BLaER1 treated with 17β-estradiol and CSF1 and Interleukin-3, amounts not matched to agents 10 nM and 100 nM (cell line): Measurements from ENCODE around the gene PSAP.
A peak's percentile ranks its signal among the peaks of the same experiment; 100 is the strongest.
"Not testable (repeated sequence)": the region's sequence is repeated elsewhere in the genome, so short reads cannot be mapped to it uniquely, and the experiment has no call there.

Experiments used
- H3K27ac ChIP-seq, 11 experiments: shearing (Covaris generic); formaldehyde crosslinking; 2 replicates each; pipeline ENCODE4 v1.8.1; 2022
- H3K27me3 ChIP-seq, 11 experiments: shearing (Covaris generic); formaldehyde crosslinking; 2 replicates each; pipeline ENCODE4 v1.8.1; 2022
- H3K36me3 ChIP-seq, 11 experiments: shearing (Covaris generic); formaldehyde crosslinking; 2 replicates each; pipeline ENCODE4 v1.8.1; 2022
- H3K4me1 ChIP-seq, 10 experiments: shearing (Covaris generic); formaldehyde crosslinking; 2 replicates each; pipeline ENCODE4 v1.8.1; 2022
- H3K4me2 ChIP-seq, 11 experiments: shearing (Covaris generic); formaldehyde crosslinking; 2 replicates each; pipeline ENCODE4 v1.8.1; 2022
- H3K4me3 ChIP-seq, 10 experiments: shearing (Covaris generic); formaldehyde crosslinking; 2 replicates each; pipeline ENCODE4 v1.8.1; 2022
- H3K9ac ChIP-seq, 11 experiments: shearing (Covaris generic); formaldehyde crosslinking; 2 replicates each; pipeline ENCODE4 v1.8.1; 2022
- H3K9me3 ChIP-seq, 11 experiments: shearing (Covaris generic); formaldehyde crosslinking; replicated peaks in 1 of 11; 2 replicates each; pipeline ENCODE4 v1.8.1; 2022
- H4K20me1 ChIP-seq, 11 experiments: shearing (Covaris generic); formaldehyde crosslinking; 2 replicates each; pipeline ENCODE4 v1.8.1; 2022
- Cebpa-rat ChIP-seq, 11 experiments: shearing (Covaris generic); IDR thresholded peaks; 2 replicates each; pipeline ENCODE4 v1.8.1; 2022

PSAP gene

DNA sequence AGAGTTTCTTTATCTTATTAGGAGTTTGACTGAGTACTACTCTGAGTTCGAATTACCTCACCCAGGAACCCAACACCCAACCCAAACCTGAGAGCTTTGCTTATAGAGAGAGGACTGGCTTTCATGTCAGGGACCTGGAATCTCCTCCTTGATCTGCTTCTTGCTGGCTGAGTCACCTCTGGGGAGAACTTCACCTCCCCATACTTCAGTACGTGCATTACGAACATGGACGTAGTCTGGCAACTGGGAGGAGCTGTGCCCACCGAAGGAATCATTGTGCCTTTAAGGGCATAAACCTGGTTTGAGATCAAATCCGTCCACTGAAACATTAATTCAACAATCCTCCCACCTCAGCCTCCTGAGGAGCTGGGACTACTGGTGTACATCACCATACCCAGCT, 12.2 kb upstream of the PSAP start:
- no peak for TF ChIP-seq Cebpa-rat (IDR thresholded peaks at IDR 0.05)
- 0 out of 22 replicates have a peak overlapping the region, but pooled peaks of 1 of the 11 experiments have one; percentile 2 for H3K9ac ChIP-seq
- no peaks in the 10 kb centered on the region for H4K20me1 ChIP-seq
- H3K4me2 ChIP-seq, result peak overlapping the region in 6 of 11 experiments; percentile 9 to 89 (median 80); a peak in 7 of 22 replicates
- no peaks in the 10 kb centered on the region for H3K27me3 ChIP-seq
- peak overlapping the region in 8 of 11 experiments; percentile 84 to 94 (median 90); a peak in 16 of 22 replicates for H3K27ac ChIP-seq
- no peaks in the 10 kb centered on the region for H3K36me3 ChIP-seq
- peaks cover 52 to 100% (median 99%) of the 10 kb centered on the region in 10 experiments for H3K4me1 ChIP-seq
- H3K9me3 ChIP-seq, result no peaks in the 10 kb centered on the region
- no peak overlapping the region for H3K4me3 ChIP-seq

DNA sequence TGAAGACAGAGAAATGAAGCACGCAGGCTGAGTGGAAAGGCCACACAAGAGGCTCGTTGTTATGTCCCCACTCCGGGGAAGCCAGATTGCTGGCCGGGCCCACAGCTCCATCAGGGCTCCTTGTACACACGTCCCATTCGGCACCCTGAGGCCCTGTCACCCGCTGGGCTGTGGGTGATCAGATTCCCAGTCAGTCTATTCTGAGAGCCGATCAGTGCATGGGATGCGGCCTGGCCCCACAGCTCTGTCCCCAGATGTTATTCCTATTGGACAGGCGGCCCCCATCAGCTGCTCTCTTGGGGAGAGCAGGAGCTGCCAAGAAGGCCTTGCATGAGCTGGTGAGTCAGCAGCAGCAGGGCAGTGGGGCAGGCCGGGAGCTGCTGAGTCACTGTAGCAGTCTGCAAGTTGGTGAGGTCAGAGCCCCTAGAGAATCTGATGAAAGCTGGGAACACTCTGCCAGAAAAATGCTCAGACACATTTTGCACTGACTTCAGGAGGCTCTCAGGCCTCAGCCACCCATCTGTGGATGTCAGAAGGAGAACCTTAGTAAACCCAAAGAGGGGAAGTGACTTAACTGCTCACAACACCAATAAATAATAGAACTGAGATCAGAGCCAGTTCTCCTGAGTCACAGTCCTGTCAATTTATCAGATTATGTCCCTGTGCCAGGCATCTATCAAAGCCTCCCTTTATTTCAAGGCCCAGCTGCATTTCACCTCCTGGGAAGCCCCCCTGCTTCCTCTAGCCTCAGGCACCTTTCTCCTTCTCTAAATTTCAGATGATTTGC, 9.4 kb upstream of the PSAP start:
- H3K27ac ChIP-seq, result peak overlapping the region; percentile 83 to 94 (median 90)

DNA sequence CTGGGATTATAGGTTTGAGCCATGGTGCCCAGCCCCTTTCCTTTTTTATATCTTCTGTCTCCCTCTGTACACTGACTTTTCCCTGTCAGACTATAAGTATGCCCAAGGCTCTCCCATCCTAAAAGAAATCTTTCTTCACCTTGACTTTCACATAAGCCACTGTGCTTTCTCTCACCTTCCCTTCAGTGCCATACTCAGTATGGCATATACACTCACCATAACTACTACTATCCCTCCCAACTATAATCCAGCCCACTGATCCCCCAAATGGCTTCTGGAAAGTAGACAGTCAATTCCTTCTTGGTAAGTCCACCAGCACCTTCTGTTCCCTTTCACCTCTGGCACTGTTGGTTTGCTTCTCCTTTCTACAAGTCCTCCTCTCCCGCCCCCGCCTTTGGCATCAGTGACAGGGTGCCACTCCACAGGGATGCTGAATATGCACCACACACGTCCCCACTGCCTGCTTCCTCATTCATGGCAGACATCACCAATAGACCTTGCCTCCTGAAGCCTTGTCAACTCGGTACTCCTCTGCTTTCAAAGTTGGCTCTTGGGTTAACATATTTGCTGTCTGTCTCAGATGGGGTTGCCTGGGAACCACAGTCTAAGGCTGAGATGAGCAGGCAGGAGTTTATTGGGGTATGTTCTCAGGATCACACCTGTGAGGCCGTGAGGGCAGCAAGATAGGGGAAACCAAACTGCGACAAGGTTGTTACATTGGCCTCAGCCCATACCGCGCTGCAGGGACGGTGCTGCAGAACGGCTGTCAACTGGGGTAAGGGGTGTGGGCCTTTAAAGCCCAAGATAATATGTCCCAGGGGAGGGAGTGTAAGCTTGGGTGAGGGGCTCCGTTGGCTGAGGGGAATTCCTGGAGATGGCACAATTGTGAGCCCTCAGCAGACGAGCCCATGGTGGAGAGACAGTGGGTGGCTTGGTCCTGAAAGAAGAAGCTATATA, 7.2 kb upstream of the PSAP start:
- H3K9ac ChIP-seq, result peak overlapping the region in 1 of 11 experiments; percentile 27; a peak in 1 of 22 replicates
- H3K36me3 ChIP-seq, result no peaks in the 10 kb centered on the region
- no peaks in the 10 kb centered on the region for H3K27me3 ChIP-seq
- no peaks in the 10 kb centered on the region for H4K20me1 ChIP-seq
- H3K27ac ChIP-seq, result peak overlapping the region in 9 of 11 experiments; percentile 22 to 92 (median 65); a peak in 15 of 22 replicates
- peak overlapping the region; percentile 17 to 89 (median 79); a peak in 18 of 22 replicates for H3K4me2 ChIP-seq
- no peak for TF ChIP-seq Cebpa-rat (IDR thresholded peaks at IDR 0.05)
- no peak overlapping the region for H3K4me3 ChIP-seq
- H3K9me3 ChIP-seq, result no peaks in the 10 kb centered on the region
- peaks cover 30 to 100% (median 85%) of the 10 kb centered on the region in 10 experiments for H3K4me1 ChIP-seq

More for the DNA sequence above, 9.4 kb upstream of the PSAP start:
- no peaks in the 10 kb centered on the region for H3K9me3 ChIP-seq
- peaks cover 36 to 100% (median 90%) of the 10 kb centered on the region in 10 experiments for H3K4me1 ChIP-seq
- peak in 2 of 11 experiments; percentile 23 to 27; a peak in 1 of 22 replicates for TF ChIP-seq Cebpa-rat (IDR thresholded peaks at IDR 0.05)
- no peaks in the 10 kb centered on the region for H3K27me3 ChIP-seq
- peak overlapping the region; percentile 53 to 89 (median 79) for H3K4me2 ChIP-seq
- no peaks in the 10 kb centered on the region for H4K20me1 ChIP-seq
- no peak overlapping the region for H3K4me3 ChIP-seq
- H3K36me3 ChIP-seq, result no peaks in the 10 kb centered on the region
- peak overlapping the region; percentile 64 to 82 (median 79) for H3K9ac ChIP-seq

DNA sequence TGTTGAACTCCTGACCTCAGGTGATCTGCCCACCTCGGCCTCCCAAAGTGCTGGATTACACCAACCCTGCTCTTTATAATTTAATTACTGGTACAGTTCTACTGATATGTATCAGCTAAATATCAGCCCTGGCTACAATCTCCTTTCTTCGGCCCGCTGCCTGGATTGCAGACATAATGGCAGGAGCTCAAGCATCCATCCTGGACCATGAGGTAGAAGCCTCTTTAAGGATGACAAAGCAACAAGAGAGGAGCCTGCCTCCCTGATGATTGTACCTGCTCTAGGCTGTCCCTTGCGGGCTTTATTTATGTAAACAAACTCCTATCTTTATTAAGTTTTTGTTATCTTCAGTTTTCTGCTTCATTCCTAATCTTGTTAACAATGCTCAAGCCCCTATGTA, 5.6 kb upstream of the PSAP start:
- H3K27ac ChIP-seq, result peak overlapping the region in 2 of 11 experiments; percentile 0 to 25; a peak in 3 of 22 replicates
- peaks cover 44 to 100% (median 85%) of the 10 kb centered on the region in 10 experiments for H3K4me1 ChIP-seq
- TF ChIP-seq Cebpa-rat (IDR thresholded peaks at IDR 0.05), result no peak
- H3K4me2 ChIP-seq, result peak overlapping the region in 3 of 11 experiments; percentile 79 to 89 (median 84); a peak in 4 of 22 replicates
- no peaks in the 10 kb centered on the region for H4K20me1 ChIP-seq
- H3K36me3 ChIP-seq, result no peaks in the 10 kb centered on the region
- no peaks in the 10 kb centered on the region for H3K9me3 ChIP-seq
- H3K9ac ChIP-seq, result 0 out of 22 replicates have a peak overlapping the region, but pooled peaks of 1 of the 11 experiments have one; percentile 27
- H3K4me3 ChIP-seq, result no peak overlapping the region
- no peaks in the 10 kb centered on the region for H3K27me3 ChIP-seq

DNA sequence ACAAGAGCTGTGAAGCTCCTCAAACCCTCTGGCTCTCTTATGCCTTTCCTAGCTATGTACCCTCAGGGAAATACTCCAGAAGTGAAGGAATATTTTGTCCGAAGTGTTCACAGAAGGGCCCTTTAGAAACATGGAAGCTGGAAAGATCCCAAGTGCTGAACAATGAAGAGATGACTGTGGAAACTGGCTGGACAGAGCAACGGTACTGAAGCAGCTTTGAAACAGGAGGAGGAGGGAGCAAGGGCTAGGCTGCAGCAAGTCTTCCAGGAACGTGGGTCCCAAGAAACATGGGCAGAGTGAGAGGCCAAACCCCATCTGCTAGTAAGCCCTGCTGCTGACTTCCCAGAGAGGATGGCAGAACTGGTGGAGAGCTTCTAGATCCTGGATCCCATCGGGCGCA, 3.0 kb upstream of the PSAP start:
- Histone ChIP-seq H3K4me1 (peaks cover 39 to 81% (median 62%) of the 10 kb centered on the region in 10 experiments), H3K27ac (peak overlapping the region in 9 of 11 experiments; percentile 37 to 97 (median 93); a peak in 15 of 22 replicates), H4K20me1 (peaks cover 19 to 20% (median 20%) of the 10 kb centered on the region in 11 experiments), H3K9me3 (no peaks in the 10 kb centered on the region), H3K4me3 (no peak overlapping the region), H3K27me3 (no peaks in the 10 kb centered on the region), H3K4me2 (peak overlapping the region in 7 of 11 experiments; percentile 77 to 93 (median 86); a peak in 14 of 22 replicates), H3K9ac (no peak overlapping the region; a peak in 1 of 22 replicates), H3K36me3 (peaks cover 0 to 15% (median 7%) of the 10 kb centered on the region in 11 experiments; a peak in 11 of 22 replicates)
- no peak for TF ChIP-seq Cebpa-rat (IDR thresholded peaks at IDR 0.05)

DNA sequence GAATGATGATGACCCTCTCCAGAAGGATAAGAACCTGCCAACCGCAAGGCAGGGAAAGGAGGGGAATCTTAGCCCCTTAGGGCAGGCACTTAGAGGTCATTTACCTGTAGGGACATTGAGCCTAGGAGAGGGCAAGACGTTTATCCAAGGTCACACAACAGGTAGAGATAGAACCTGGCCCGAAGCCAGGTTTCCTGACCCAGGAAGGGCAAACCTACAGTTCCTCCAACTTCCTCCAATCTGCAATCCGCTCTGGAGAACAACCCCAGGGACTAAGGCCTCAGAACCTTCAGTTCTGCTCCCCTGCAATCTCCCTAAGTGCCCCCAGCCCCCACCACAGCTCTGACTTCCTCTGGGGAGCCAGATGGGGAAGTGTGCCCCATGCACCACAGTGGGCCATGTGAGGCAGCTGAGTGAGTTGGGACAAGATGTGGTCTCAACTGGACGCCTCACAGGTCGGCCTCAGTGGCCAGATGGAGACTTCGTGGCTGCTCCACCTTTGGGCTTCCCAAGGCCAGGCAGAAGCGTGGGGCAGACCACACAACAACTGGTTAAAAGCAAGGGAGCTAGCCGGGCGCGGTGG, 1.4 kb upstream of the PSAP start:
- Histone ChIP-seq H3K27me3 (no peaks in the 10 kb centered on the region), H3K27ac (peak overlapping the region; percentile 81 to 97 (median 93)), H4K20me1 (peaks cover 35 to 36% (median 35%) of the 10 kb centered on the region in 11 experiments), H3K4me3 (peak overlapping the region in 7 of 10 experiments; percentile 92 to 99 (median 98); a peak in 9 of 20 replicates), H3K4me1 (peaks cover 51 to 80% (median 64%) of the 10 kb centered on the region in 10 experiments), H3K4me2 (peak overlapping the region; percentile 77 to 98 (median 88)), H3K36me3 (peaks cover 0 to 31% (median 22%) of the 10 kb centered on the region in 11 experiments; a peak in 18 of 22 replicates), H3K9me3 (no peaks in the 10 kb centered on the region), H3K9ac (peak overlapping the region; percentile 73 to 98 (median 96); a peak in 21 of 22 replicates)
- TF ChIP-seq Cebpa-rat (IDR thresholded peaks at IDR 0.05), result 0 out of 22 replicates have a peak, but pooled peaks of 1 of the 11 experiments have one; percentile 10

DNA sequence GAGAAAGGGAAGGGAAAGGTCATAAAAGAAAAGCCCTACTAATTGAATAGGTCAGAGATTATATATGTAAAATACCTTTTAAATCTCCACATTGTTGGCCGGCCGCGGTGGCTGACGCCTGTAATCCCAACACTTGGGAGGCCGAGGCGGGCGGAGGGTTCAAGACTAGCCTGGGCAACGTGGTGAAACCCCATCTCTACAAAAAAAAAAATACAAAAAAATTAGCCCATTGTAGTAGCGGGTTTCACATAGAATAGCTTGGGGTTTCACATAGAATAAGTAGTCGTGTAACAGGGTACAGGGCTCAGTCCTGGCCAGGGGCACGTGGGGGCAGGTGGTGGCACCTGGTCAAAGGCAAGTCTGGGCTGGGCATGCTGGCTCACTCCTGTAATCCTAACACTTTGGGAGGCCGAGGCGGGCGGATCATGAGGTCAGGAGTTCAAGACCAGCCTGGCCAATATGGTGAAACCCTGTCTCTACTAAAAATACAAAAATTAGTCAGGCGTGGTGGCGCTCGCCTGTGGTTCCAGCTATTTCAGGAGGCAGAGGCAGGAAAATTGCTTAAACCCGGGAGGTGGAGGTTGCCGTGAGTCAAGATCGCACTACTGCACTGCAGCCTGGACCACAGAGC, 529 bp upstream of the PSAP start:
- peak overlapping the region; percentile 81 to 97 (median 93) for H3K27ac ChIP-seq

More for the DNA sequence above, 529 bp upstream of the PSAP start:
- peaks cover 0 to 39% (median 31%) of the 10 kb centered on the region in 11 experiments; a peak in 18 of 22 replicates for H3K36me3 ChIP-seq
- H3K9ac ChIP-seq, result peak overlapping the region; percentile 73 to 98 (median 96); a peak in 21 of 22 replicates
- H4K20me1 ChIP-seq, result peaks cover 44 to 45% (median 44%) of the 10 kb centered on the region in 11 experiments
- H3K4me1 ChIP-seq, result peaks cover 51 to 80% (median 71%) of the 10 kb centered on the region in 10 experiments
- peak in 9 of 11 experiments; percentile 39 to 92 (median 89); a peak in 15 of 22 replicates for TF ChIP-seq Cebpa-rat (IDR thresholded peaks at IDR 0.05)
- H3K27me3 ChIP-seq, H3K9me3 ChIP-seq: not testable (repeated sequence)
- peak overlapping the region; percentile 77 to 98 (median 88) for H3K4me2 ChIP-seq
- peak overlapping the region; percentile 92 to 99 (median 98); a peak in 19 of 20 replicates for H3K4me3 ChIP-seq
